Testis (tissue), 3 donors: Measurements from ENCODE around the gene SMURF1. TPM values are rescaled to one million over a fixed set of nuclear protein-coding genes. Genes with fewer than 3 reads are reported as not detected.

Source experiments
- DNase-seq: peaks from one replicate; pipeline ENCODE4 v3.0.0-alpha.2; 2019
- H3K27ac ChIP-seq, 2 donors: fragments of 200-600 bp; sonication (generic); one replicate each; pipeline ENCODE4 v1.5.1; 2019
- H3K27me3 ChIP-seq: fragments of 200-600 bp; sonication (generic); one replicate; pipeline ENCODE4 v1.5.1; 2019
- H3K36me3 ChIP-seq: fragments of 200-600 bp; sonication (generic); one replicate; pipeline ENCODE4 v1.5.1; 2017; ENCODE audit warnings: low read depth; ENCODE audit errors: missing control alignments
- H3K4me1 ChIP-seq: fragments of 200-600 bp; sonication (generic); one replicate; pipeline ENCODE4 v1.5.1; 2019
- H3K4me3 ChIP-seq, 2 donors: fragments of 200-600 bp; sonication (generic); one replicate each; pipeline ENCODE4 v1.5.1; 2017 to 2019
- H3K9me3 ChIP-seq: fragments of 200-600 bp; sonication (generic); one replicate; pipeline ENCODE4 v1.5.1; 2017
- POLR2A ChIP-seq: fragments of 450-650 bp; IDR thresholded peaks from one replicate; pipeline ENCODE4 v1.6.1; 2017; ENCODE audit warnings: antibody characterized with exemption, mild to moderate bottlenecking, moderate library complexity
- WGBS, 2 donors: methylation state at CpG; one replicate each; pipeline ENCODE4 v1.1.5; 2018; 5-methylcytosine and 5-hydroxymethylcytosine counted together
- intact Hi-C: fragments of 100-400 bp; cut with DNase I; formaldehyde crosslinking; loops from one replicate; pipeline ENCODE4 v1.15.1; 2023; ENCODE audit warnings: low total_unique reads
- polyA plus RNA-seq: library from polyadenylated mRNA; stranded (reverse); fragments of 350-450 nt; fragmentation: Illumina TruSeq; extraction: RNeasy Lipid Tissue Mini Kit (QIAGEN cat#74804); gene quantifications from one replicate; pipeline ENCODE4 v1.2.3, GENCODE V29; 2014; ENCODE audit warnings: low read depth, low replicate concordance; ENCODE audit not compliant: insufficient read depth
- total RNA-seq, 2 donors: library from RNA; depleted of rRNA; stranded (reverse); fragments of >200 nt; gene quantifications; one replicate each; pipeline ENCODE4 v1.2.3, GENCODE V29; 2016
- TF ChIP-seq, protein P1 (sequence below), 3 experiments: fragments of 450-650 bp in 2 of 3; fragments of 200-600 bp in 1 of 3; sonication (generic) in 1 of 3; IDR thresholded peaks; one replicate each; pipeline ENCODE4 v1.5.1; 2016 to 2019; ENCODE audit warnings: antibody characterized with exemption in 3 of 3, mild to moderate bottlenecking in 2 of 3, moderate library complexity in 1 of 3

Gene SMURF1
- total and polyA plus RNA-seq, 3 donors from 2014 or later = 34.5 to 79.5 (median 46.9) TPM

GRCh38 chr7:99016196-99016595 is 127.7 kb downstream of the SMURF1 start:
- H3K9me3 ChIP-seq = no peaks in the 10 kb centered on the region
- WGBS, 2 donors = 97 to 98% methylated on average over 8 of the region's 8 CpGs
- TF ChIP-seq, protein P1, sequence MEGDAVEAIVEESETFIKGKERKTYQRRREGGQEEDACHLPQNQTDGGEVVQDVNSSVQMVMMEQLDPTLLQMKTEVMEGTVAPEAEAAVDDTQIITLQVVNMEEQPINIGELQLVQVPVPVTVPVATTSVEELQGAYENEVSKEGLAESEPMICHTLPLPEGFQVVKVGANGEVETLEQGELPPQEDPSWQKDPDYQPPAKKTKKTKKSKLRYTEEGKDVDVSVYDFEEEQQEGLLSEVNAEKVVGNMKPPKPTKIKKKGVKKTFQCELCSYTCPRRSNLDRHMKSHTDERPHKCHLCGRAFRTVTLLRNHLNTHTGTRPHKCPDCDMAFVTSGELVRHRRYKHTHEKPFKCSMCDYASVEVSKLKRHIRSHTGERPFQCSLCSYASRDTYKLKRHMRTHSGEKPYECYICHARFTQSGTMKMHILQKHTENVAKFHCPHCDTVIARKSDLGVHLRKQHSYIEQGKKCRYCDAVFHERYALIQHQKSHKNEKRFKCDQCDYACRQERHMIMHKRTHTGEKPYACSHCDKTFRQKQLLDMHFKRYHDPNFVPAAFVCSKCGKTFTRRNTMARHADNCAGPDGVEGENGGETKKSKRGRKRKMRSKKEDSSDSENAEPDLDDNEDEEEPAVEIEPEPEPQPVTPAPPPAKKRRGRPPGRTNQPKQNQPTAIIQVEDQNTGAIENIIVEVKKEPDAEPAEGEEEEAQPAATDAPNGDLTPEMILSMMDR (IDR thresholded peaks at IDR 0.05) = no peak
- TF ChIP-seq POLR2A = no peak
- no peak overlapping the region for H3K4me3 ChIP-seq
- intact Hi-C loops = no loop called here
- no peak overlapping the region for H3K27ac ChIP-seq
- DNase-seq = peak; percentile 4
- H3K36me3 ChIP-seq = no peaks in the 10 kb centered on the region
- peaks cover 7% of the 10 kb centered on the region for H3K4me1 ChIP-seq
- no peaks in the 10 kb centered on the region for H3K27me3 ChIP-seq

- H3K4me3 ChIP-seq = no peak overlapping the region
- peak overlapping the region in 1 of 2 donors; percentile 59 for H3K27ac ChIP-seq
- no peaks in the 10 kb centered on the region for H3K27me3 ChIP-seq
- peaks cover 7% of the 10 kb centered on the region for H3K4me1 ChIP-seq
- intact Hi-C loops = no loop called here
- 61 to 63% methylated on average over 12 to 18 of the region's 18 CpGs for WGBS, 2 donors
- TF ChIP-seq, protein P1 (IDR thresholded peaks at IDR 0.05) = no peak
- TF ChIP-seq POLR2A = no peak
- no peaks in the 10 kb centered on the region for H3K9me3 ChIP-seq
- no peaks in the 10 kb centered on the region for H3K36me3 ChIP-seq
- DNase-seq = peak; percentile 65
Measured at GRCh38 chr7:99014113-99014985, 129.6 kb downstream of the SMURF1 start.

DNA sequence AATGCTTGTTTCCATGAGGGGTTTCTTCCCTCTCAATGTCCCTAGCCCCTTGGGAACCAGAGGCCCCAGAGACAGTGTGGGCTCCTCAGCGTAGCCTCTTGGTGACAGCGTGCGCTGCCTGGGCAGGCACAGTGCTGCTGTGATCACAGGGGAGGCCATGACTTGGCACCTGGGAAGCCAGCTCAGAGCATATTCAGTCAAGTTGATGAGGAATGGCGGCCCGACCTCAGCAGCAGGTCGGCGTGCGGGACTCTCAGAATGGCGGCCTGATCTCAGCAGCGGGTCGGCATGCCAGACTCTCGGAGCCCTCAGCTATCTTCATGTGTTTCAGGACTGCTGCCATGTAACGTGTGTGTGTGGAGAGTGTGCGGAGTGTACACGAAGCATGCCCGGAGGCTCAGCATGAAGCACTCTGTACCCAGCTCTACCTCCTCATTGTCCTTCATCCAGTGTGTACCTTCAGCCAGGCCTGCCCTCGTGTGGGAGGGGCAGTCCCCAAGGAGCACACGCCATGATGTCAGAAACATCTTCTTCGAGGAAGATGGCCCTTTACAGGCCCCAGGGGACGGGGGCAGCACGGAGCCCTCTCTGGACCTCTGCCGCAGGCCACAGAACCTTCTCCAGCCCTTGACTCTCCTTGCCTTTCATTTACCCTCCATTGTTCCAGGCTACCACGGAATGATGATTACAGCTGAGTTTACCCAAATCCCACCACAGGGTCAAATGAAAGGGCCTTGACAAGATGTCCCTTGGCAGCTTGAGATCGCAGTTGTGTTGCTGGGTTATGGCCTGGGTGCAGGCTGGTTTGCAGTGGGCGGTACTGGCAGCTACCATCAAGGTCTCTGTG is 130.4 kb downstream of the SMURF1 start:
- TF ChIP-seq, protein P1 (IDR thresholded peaks at IDR 0.05) = no peak
- TF ChIP-seq POLR2A = no peak
- Histone ChIP-seq H3K36me3 (no peaks in the 10 kb centered on the region), H3K27ac (peak overlapping the region in 1 of 2 donors; percentile 36), H3K9me3 (no peaks in the 10 kb centered on the region), H3K27me3 (no peaks in the 10 kb centered on the region), H3K4me1 (peaks cover 7% of the 10 kb centered on the region), H3K4me3 (no peak overlapping the region)
- WGBS, 2 donors = 72 to 81% methylated on average over 10 to 25 of the region's 25 CpGs
- peak; percentile 16 for DNase-seq
- intact Hi-C loops = no loop called here

DNA sequence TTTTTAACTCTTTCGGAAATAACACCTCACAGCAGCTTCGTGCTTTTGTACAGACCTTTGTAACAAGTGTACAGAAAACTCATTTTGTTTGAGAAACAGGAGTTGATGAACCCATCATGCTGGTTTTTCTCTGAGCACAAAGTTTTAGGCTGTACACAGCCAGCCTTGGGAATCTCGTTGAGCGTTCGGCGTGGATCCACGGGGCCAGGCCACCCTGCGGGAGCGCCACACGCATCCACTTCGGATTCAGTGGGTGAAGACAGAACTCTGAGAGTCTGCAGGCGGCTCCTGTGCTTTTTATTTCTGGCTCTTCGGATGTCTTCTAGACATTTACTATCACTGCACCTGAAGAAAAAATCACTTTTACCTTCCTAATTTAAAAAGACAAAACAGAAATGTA is 131.2 kb downstream of the SMURF1 start:
- 89 to 98% methylated on average over 13 of the region's 13 CpGs for WGBS, 2 donors
- Histone ChIP-seq H3K4me3 (no peak overlapping the region), H3K4me1 (peaks cover 7% of the 10 kb centered on the region), H3K27me3 (no peaks in the 10 kb centered on the region), H3K9me3 (no peaks in the 10 kb centered on the region), H3K27ac (no peak overlapping the region), H3K36me3 (no peaks in the 10 kb centered on the region)
- peak; percentile 12 for DNase-seq
- TF ChIP-seq POLR2A = no peak
- TF ChIP-seq, protein P1 (IDR thresholded peaks at IDR 0.05) = no peak
- intact Hi-C loops = no loop called here
